NCI-H2196 (cell line): ENCODE results near the gene POSTN.

Experiments
- DNase-seq: peaks from one replicate; lab custom pipeline; 2025; ENCODE audit not compliant: unreplicated experiment; lab: John Stamatoyannopoulos, UW

Gene POSTN, protein sequence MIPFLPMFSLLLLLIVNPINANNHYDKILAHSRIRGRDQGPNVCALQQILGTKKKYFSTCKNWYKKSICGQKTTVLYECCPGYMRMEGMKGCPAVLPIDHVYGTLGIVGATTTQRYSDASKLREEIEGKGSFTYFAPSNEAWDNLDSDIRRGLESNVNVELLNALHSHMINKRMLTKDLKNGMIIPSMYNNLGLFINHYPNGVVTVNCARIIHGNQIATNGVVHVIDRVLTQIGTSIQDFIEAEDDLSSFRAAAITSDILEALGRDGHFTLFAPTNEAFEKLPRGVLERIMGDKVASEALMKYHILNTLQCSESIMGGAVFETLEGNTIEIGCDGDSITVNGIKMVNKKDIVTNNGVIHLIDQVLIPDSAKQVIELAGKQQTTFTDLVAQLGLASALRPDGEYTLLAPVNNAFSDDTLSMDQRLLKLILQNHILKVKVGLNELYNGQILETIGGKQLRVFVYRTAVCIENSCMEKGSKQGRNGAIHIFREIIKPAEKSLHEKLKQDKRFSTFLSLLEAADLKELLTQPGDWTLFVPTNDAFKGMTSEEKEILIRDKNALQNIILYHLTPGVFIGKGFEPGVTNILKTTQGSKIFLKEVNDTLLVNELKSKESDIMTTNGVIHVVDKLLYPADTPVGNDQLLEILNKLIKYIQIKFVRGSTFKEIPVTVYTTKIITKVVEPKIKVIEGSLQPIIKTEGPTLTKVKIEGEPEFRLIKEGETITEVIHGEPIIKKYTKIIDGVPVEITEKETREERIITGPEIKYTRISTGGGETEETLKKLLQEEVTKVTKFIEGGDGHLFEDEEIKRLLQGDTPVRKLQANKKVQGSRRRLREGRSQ

GRCh38 chr13:37598597-37598996 lies at the start of gene POSTN:
Gene POSTN (minus strand): TSS chr13:37598768. CDS start chr13:37598726, 42 bp downstream.
- DNase-seq, result no peak

DNA sequence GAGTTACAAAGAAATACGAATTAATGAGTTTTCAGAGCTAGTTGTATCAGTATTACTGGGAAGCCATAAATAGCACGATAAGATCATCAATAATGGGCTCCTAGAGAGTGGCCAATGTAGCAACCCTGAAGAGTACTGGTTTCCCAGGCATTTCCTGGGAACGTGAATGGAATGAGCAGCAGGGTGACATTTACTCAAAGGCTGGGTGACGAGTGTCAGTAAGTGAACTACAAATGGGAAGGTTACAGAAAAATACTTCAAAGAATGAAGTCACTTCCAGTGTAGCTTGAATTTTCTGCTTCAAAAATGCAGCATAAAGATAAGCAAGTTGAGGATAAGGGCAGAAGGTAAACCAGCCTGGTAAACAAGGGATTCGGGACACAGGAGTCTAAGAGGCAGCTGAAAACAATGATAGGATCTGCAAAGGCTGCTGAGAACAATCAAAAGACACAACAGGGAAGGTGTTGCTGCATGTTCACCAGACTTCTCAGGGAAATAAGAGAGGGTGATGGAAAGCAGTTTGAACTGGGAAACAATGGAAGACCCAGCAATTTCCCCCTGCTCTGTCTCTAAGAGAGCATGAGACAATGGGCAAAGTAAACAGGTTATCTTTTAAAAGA lies 48.6 kb upstream of the POSTN start:
- no peak for DNase-seq

GRCh38 chr13:37646531-37646930 lies 48.0 kb upstream of the POSTN start:
- no peak for DNase-seq

- no peak for DNase-seq
Observed at GRCh38 chr13:37645181-37645740, 46.7 kb upstream of the POSTN start.

DNA sequence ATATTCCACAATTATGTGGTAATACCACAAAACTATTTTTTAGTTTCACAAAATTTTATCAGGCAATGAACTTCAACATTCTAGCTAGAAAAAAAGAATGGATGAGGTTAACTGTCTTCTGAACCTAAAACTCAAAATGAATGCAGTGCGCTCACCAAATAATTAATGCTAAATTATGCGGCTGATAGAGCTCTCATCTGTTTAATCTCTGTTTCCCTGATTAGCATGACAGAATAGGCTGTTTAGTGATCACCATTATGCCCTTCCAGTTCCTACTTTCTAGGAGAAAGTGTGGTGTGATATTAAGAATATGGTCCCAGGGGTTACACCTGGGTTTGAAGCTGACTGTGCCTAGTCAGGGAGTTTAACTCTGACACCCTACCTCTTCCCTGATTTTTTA lies 42.8 kb upstream of the POSTN start:
- no peak for DNase-seq

GRCh38 chr13:37640499-37640898 lies 41.9 kb upstream of the POSTN start:
- DNase-seq, result no peak

DNA sequence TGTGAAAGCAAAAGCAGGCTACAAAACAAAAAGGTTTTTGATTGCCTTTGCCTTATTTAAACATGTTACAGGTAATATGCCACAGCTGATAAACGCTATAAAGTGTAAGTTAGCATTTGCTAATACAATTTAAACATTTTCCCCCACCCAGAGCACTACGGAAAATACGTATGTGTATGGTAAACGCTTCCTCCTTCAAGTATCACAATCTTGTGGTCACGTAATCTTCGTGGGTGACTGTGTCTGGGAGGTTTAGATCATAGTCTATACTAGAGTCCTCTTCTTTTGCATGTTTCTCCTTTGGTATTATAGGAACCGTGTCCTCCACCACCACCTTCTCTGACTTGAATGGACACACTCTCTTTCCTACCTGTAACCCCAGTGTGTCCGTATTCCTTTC lies 38.1 kb upstream of the POSTN start:
- no peak for DNase-seq

DNA sequence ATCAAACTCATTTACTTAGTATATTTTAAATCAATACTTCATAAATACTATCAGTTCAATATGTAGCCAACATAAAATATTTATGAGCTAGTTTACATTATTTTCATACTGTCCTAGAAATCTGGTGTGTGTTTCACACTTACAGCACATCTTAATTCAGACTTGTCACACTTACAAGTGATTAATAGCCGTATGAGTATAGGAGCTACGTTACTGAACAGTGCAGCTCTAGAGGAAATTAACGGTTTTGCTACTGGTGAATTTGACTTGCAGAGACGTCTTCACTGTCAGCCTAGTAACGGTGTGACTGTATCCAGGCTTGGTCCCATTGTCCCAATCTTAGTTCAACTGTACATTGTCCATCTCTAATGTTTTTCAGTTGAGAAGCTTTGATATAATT lies 33.7 kb upstream of the POSTN start:
- no peak for DNase-seq

DNA sequence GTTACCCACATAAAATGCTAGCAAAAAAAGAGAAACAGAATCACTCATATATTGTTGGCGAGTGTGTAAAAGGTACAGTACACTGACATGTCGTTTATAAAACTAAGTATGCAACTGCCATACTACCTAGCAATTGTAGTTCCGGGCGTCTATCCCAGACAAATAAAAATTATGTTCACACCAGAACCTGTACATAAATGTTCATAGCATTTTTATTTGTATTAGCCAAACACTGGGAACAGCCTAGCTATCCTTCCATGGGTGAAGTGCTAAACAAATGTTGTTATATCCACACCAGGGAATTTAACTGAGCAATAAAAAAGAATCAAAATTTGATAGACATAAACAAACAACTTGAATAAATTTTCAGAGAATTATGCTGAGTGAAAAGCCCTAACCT lies 28.9 kb upstream of the POSTN start:
- DNase-seq, result no peak

GRCh38 chr13:37621811-37622361 lies 23.3 kb upstream of the POSTN start:
- DNase-seq, result no peak

DNA sequence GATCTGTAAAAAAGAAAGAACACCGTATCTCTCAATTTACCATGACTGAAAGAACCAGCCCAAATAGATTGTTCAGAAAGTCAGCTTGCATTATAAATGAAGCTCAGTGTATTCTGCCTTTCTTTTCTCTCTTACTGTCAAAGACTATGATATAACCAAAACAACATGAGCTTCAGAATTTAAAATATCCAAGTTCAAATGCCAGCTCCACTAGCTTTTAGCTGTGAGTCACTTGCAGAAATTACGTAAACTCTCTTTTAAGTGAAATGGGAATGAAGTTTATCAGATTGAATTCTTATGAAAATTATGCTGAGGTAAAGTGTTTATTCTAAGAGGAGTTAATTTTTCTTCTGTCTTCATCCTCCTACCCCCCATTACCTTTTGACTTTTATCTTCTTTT lies 20.0 kb upstream of the POSTN start:
- DNase-seq, result no peak

GRCh38 chr13:37617173-37617572 lies 18.6 kb upstream of the POSTN start:
- DNase-seq, result no peak

GRCh38 chr13:37616131-37616530 lies 17.6 kb upstream of the POSTN start:
- DNase-seq, result no peak

GRCh38 chr13:37615276-37615675 lies 16.7 kb upstream of the POSTN start:
- no peak for DNase-seq

DNA sequence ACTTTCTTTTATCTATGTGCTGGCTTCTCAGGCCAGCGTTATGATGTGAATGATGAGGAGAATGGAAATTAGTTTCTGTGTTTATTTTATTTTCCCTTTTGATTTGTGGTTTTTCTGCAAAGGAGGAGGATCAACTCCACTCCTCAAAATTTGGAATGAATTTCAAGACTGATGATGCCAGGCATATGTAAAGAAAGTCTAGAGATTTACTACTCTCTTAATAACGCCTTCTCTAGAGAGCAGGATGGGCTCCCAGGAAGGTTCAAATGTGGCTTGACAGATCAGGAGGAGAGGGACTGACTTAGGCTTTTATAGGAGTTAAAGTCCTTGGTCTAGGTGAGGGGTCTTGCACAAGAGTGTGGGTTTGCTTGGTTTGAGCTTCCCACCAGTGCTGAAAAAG lies 15.1 kb upstream of the POSTN start:
- no peak for DNase-seq

- DNase-seq, result no peak
Observed at GRCh38 chr13:37613236-37613635, 14.7 kb upstream of the POSTN start.

DNA sequence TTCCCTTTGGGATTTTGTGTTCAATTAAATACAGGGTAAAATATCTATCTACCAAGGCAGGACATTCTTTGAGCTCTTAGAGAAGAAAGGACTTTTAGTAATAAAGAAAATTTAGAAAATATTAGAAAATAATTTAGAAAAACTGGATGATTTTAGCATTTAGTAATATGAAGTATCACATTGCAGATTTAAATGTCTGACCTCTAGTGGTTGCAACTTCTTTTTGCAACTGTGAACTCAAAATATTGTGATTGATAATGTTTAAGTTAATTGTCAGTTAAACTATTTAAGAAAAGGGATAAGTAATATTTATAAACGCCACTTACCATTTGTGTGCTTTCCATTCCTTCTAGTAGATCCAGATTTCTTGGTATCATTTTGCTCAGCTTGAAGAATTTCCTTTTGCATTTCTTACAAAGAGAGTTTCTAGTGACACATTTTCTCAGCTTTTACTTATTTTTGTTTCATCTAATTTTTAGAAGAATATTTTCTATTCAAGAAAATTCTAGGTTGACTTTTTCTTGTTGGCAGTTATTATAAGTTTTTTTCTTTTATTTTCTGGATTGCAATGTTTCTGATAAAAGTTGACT lies 10.3 kb upstream of the POSTN start:
- DNase-seq, result no peak

- DNase-seq, result peak; percentile 1
Observed at GRCh38 chr13:37602733-37603381, 4.3 kb upstream of the POSTN start.

GRCh38 chr13:37601648-37602440 lies 3.3 kb upstream of the POSTN start:
- no peak for DNase-seq

DNA sequence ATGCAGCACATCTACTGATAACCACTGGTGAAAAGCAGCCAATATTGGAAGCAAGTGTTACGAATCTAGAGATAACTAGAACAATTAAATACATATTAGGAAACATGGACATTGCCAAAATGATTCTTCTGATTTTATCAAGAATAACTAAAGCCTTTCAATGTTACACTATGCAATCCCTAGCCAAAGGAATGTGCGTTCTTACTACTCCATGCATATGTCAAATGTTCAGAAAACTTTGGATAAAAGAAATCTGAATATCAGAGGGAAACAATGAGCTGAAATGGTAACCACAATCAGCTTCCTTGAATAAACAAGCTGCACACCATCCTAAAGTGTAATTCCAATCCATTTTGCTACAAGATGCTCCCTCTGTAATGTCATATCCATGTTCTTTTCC lies 951 bp upstream of the POSTN start:
- DNase-seq, result no peak
